Measurements from ENCODE around the gene GAB2.

GAB2 gene

GRCh38 chr11:78257654-78258053 is 160.0 kb downstream of the GAB2 start:
- TF ChIP-seq CTCF (IDR thresholded peaks at IDR 0.05; ENCODE audit: low read depth, low read length) = no peak
- DNase-seq (ENCODE audit: low read depth in 2 of 2) = no peak
- no peak overlapping the region for H3K4me3 ChIP-seq (replicated peaks in 1 of 2; ENCODE audit: low read depth in 2 of 2, low read length in 2 of 2)

GRCh38 chr11:78256962-78257361 is 160.7 kb downstream of the GAB2 start:
- peak; percentile 91 to 97 for DNase-seq (ENCODE audit: low read depth in 2 of 2)
- TF ChIP-seq CTCF (IDR thresholded peaks at IDR 0.05; ENCODE audit: low read depth, low read length) = no peak
- H3K4me3 ChIP-seq (replicated peaks in 1 of 2; ENCODE audit: low read depth in 2 of 2, low read length in 2 of 2) = no peak overlapping the region

- no peak for DNase-seq (ENCODE audit: low read depth in 2 of 2)
- no peak for TF ChIP-seq CTCF (IDR thresholded peaks at IDR 0.05; ENCODE audit: low read depth, low read length)
- no peak overlapping the region for H3K4me3 ChIP-seq (replicated peaks in 1 of 2; ENCODE audit: low read depth in 2 of 2, low read length in 2 of 2)
Observed at GRCh38 chr11:78255919-78256318, 161.7 kb downstream of the GAB2 start.

- DNase-seq (ENCODE audit: low read depth in 2 of 2) = no peak
- no peak overlapping the region for H3K4me3 ChIP-seq (replicated peaks in 1 of 2; ENCODE audit: low read depth in 2 of 2, low read length in 2 of 2)
- no peak for TF ChIP-seq CTCF (IDR thresholded peaks at IDR 0.05; ENCODE audit: low read depth, low read length)
Observed at GRCh38 chr11:78254268-78254667, 163.4 kb downstream of the GAB2 start.

DNA sequence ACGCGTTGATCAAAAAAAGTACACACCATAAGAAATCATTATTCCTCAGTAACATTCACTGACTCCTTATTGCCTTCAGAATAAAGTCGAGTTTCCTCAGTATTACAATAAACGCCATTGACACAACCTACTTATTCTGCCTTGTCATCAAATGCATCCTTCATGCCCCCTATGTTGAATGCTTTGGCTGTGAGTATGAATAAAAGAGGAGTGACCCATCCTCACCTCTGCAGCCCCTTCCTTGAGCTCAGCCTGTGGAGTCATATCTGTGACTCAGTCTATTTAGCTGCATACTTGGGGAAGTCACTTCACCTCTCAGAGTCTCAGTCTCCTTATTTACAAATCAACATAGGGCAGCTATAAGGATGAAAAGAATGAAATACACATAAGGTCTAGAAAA is 163.8 kb downstream of the GAB2 start:
- TF ChIP-seq CTCF (IDR thresholded peaks at IDR 0.05; ENCODE audit: low read depth, low read length) = no peak
- no peak overlapping the region for H3K4me3 ChIP-seq (replicated peaks in 1 of 2; ENCODE audit: low read depth in 2 of 2, low read length in 2 of 2)
- peak in 1 of 2 donors; percentile 53 for DNase-seq (ENCODE audit: low read depth in 2 of 2)

- peak; percentile 77 to 87 for DNase-seq (ENCODE audit: low read depth in 2 of 2)
- TF ChIP-seq CTCF (IDR thresholded peaks at IDR 0.05; ENCODE audit: low read depth, low read length) = no peak
- no peak overlapping the region for H3K4me3 ChIP-seq (replicated peaks in 1 of 2; ENCODE audit: low read depth in 2 of 2, low read length in 2 of 2)
Observed at GRCh38 chr11:78251083-78251775, 166.4 kb downstream of the GAB2 start.

DNA sequence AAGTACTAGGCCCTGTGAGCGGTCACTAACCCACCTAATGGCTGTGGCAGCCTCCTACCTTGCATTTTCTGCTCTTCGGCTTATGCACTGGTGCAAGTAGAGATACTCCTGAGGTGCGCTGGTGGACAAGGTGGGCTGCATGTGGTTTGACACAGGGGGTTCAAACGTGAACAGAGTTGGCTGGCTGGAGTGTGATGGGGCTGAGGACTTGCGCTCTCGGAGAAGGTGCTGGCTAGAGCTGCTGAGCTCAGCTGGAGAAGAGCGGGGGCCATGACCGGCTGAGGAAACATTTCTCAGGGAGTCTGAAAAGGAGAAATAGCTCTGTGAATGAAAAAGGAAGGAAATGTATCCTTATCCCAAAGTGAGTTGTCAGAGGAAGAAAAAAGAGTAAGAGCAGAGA is 167.5 kb downstream of the GAB2 start:
- no peak for TF ChIP-seq CTCF (IDR thresholded peaks at IDR 0.05; ENCODE audit: low read depth, low read length)
- no peak for DNase-seq (ENCODE audit: low read depth in 2 of 2)

More for the DNA sequence above, 167.5 kb downstream of the GAB2 start:
- no peak overlapping the region for H3K4me3 ChIP-seq (replicated peaks in 1 of 2; ENCODE audit: low read depth in 2 of 2, low read length in 2 of 2)

Data from cardiac fibroblast (primary cell).